ENCODE results near the gene CDSN. TPM values are rescaled to one million over a fixed set of nuclear protein-coding genes. Genes with fewer than 3 reads are reported as not detected.
"Not testable (repeated sequence)": the region's sequence is repeated elsewhere in the genome, so short reads cannot be mapped to it uniquely, and the experiment has no call there.

CDSN gene, protein sequence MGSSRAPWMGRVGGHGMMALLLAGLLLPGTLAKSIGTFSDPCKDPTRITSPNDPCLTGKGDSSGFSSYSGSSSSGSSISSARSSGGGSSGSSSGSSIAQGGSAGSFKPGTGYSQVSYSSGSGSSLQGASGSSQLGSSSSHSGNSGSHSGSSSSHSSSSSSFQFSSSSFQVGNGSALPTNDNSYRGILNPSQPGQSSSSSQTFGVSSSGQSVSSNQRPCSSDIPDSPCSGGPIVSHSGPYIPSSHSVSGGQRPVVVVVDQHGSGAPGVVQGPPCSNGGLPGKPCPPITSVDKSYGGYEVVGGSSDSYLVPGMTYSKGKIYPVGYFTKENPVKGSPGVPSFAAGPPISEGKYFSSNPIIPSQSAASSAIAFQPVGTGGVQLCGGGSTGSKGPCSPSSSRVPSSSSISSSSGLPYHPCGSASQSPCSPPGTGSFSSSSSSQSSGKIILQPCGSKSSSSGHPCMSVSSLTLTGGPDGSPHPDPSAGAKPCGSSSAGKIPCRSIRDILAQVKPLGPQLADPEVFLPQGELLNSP
- total RNA-seq, result under 0.01 TPM in 1 of 2 replicates, not detected in the other

DNA sequence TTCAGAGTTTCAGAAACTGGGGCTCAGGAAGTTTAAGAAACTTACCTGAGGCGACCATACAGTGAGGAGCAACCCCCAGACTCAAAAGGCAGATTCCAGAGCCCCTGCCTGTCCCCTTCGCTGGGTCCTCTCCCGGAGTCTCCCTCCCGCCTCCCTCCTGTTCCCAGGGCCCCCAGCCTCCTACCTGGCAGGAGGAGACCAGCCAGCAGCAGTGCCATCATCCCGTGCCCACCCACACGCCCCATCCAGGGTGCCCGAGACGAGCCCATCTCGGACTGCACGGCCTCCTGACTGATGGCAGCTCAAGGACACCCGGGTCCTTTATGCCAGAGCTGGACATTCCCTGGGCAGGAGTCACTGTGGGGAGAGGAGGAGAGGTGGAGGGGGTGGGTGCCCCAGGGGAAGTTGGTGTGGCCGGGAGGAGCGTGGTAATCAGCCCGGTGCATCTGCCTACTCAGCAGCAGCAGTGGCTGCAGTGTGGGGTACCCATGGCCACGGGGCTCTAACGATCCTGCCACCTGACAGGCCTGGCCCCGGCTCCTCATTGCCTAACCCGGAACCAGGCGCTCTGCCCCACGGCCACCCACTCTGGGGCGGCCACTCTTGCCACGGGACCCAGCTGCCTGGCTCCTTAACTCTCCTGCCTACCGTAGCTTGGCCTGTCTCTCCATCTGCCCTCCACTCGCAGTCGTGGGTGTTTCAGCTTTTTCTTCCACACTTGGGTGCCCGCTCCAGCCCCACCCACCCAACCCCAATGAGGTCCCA, at the start of gene CDSN:
TSS of gene CDSN (minus strand) at position 296 of the 765 bp plus-strand sequence. CDS start at position 269, 27 bp downstream.
- no peak for DNase-seq (ENCODE audit: low read depth in 2 of 2)

DNA sequence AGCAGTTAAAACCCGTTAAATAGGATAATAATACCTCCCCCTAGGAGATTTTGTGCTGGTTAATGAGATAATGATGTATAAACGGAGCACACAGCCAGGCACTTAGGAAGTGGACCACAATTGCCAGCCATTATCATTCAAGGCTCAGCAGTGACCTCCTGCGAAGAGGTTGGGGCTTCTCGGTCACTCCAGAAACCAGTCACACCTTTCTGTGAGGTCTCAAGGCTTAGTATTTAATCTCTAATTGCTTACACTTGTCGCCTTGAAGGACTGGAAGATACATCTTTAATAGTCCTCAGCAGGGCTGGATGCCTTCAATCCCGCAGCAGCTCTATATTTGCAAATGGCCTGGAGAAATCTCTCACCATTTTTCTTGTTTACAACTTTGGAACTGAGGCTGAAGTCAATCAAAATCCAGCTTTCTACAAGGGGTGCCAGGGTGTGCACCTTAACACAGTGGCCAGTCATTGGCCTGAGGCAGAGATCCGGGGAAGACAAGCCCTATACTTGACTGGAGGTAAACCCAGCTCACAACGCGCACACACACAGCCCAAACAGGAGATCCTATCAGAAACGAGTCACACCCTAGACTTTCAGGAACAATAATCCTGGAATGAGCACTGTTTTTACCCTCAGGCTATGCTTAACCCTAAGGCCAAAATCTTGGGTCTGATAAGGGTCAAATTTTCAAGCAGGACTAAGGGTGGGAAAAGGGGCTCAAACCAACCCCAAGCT, 49.0 kb upstream of the CDSN start:
- DNase-seq (ENCODE audit: low read depth in 2 of 2), result no peak

DNA sequence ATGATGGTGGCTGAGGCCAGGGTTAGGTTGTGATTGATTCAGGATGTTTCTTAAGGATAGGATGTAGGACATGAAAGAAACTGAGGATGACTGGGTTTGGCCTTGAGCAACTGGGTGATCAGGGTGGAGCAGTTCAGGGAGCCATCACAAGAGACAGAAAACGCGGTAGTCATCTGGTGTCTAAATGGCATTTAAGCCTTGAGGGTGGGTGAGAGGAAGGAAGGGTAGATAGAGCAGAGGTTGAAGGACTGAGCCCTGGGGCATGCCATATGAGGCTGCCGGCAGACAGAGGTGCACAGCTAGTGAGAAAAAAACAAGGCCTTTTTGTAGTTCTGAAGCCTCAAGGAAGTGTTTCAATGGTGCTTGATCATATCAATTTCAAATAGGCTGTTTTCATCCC, 48.4 kb upstream of the CDSN start:
- no peak for DNase-seq (ENCODE audit: low read depth in 2 of 2)

DNA sequence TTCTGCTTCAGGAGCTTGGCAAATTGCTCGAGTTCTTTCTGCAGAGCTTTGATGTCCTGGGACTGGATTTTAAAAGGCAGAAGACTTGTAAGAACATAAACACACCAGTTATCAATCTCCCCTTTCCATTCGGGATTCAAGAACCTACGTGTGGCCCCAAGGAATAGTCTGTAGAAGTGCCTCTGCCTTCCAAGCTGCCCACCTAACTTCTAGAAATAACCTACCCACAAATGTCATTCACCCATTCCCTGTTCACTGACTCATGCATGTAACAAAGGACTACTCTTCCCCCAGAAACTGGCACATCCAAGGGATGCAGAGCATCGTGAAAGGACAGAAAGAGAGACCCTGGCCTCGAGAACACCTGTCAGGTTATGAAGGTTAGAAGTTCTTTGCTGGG, 45.7 kb upstream of the CDSN start:
- DNase-seq (ENCODE audit: low read depth in 2 of 2), result no peak

DNA sequence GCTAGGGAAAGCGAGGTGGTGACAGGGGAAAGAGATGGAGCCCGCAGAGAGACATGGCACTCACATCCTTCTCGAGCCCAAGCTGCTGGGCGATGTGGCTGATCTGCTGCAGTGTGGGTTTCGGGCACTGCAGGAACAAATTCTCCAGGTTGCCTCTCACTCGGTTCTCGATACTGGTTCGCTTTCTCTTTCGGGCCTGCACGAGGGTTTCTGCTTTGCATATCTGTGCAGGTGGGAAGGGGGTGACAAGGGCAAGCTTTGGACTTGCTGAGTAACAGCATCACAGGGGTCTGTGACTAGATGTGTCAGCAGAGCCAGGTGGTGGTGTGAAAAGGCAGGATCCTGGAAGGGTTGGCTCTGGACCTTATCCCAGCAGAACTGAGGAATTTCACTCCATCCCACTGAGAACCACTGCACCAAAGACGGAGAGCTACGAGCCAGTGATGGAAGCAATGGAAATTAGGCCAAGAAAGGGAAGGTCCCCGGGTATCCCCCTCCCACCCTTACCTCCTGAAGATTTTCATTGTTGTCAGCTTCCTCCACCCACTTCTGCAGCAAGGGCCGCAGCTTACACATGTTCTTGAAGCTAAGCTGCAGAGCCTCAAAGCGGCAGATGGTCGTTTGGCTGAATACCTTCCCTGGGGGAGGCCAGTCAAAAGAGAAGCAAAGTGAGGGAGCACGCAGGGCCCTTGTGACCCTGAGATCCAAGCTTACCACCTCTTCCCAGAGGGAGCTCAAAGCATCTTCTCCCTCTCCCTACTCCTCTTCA, 45.0 kb upstream of the CDSN start:
- not testable (repeated sequence) for DNase-seq (ENCODE audit: low read depth in 2 of 2)

DNA sequence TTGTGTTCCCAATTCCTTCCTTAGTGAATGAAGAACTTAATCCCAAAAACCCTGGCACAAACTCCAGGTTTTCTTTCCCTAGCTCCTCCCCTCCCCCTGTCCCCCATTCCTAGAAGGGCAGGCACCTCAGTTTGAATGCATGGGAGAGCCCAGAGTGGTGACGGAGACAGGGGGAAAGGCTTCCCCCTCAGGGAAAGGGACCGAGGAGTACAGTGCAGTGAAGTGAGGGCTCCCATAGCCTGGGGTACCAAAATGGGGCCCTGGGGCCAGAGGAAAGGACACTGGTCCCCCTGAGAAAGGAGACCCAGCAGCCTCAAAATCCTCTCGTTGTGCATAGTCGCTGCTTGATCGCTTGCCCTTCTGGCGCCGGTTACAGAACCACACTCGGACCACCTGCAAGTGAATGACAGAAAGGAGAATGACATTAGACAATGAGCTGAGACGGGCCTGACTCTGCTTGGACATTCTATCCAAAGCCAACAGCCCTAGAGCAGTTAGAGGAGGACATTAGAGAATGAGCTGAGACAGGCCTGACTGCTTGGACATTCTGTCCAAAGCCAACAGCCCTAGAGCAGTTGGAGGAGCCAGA, 44.3 kb upstream of the CDSN start:
- not testable (repeated sequence) for DNase-seq (ENCODE audit: low read depth in 2 of 2)

DNA sequence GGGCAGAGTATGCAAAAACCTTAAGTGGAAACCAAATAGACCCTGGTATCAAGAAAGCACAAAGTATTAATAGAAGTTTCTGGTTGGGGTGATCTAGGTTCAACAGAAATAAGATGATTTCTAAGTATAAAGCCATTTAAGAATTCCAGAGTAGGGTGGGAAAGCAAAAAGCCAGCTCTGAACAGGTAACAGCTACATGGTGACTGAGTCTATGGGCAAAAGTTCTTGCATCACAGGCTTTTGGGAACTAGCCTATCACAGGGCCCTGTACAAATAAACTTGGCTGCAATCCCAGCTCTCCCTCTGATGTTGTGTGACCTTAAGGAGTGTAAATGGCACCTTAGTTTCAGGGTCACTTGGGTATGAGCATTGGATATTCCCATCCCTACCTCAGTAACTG, 43.7 kb upstream of the CDSN start:
- DNase-seq (ENCODE audit: low read depth in 2 of 2), result no peak

DNA sequence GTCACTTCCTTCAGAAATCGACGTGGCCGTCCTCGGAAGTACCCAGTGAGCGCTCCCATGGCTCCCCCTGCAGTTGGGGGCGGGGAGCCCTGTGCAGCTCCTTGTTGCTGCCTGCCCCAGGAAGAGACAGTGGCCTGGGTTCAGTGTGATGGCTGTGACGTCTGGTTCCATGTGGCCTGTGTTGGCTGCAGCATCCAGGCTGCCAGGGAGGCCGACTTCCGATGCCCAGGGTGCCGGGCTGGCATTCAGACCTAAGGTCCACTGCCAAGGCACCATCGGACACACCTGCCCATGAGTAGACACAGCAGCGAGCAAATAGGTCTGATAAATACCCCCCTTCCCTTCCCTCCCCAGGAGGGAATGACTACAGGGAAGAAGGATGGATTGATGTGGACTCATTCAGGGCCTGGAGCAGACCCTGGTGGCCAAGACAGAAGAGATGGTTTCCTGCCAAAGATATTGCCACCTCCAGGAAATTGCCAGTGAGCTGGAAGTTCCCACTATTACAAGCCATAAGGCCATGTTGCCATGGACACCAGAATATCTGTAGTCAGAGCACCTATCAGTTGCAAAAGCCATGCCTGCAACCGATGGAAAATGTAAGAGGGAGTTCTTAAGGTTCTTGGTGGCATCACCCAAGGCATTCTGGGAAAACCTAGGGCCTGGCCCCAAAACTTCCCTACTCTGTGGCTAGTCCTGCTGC, 42.4 kb upstream of the CDSN start:
- no peak for DNase-seq (ENCODE audit: low read depth in 2 of 2)

DNA sequence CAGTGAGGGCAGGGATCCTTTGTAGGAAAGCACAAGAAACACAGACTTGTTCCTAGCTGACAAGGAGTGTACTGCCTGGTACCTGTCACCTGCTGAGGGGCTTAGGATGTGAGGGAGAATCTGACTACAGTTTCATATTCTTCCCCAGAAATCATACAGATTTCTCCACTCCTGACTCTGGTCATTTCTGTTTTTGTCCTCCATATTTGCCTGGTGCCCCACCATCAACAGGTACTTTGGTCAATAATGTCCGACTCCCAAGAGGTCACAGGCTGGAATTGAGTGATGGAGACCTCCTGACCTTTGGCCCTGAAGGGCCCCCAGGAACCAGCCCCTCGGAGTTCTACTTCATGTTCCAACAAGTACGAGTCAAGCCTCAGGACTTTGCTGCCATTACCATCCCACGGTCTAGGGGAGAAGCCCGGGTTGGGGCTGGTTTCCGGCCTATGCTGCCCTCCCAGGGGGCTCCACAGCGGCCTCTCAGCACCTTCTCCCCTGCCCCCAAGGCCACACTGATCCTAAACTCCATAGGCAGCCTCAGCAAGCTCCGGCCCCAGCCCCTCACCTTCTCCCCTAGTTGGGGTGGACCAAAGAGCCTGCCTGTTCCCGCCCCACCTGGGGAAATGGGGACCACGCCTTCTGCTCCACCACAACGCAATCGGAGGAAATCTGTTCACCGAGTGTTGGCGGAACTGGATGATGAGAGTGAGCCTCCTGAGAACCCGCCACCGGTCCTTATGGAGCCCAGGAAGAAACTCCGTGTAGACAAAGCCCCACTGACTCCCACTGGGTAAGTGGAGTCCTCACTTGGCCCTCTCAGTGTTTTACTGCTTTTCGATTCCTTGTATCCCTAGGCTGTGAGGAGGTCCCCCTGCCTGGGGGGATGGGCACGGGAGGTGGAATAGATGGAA, 41.2 kb upstream of the CDSN start:
- no peak for DNase-seq (ENCODE audit: low read depth in 2 of 2)

DNA sequence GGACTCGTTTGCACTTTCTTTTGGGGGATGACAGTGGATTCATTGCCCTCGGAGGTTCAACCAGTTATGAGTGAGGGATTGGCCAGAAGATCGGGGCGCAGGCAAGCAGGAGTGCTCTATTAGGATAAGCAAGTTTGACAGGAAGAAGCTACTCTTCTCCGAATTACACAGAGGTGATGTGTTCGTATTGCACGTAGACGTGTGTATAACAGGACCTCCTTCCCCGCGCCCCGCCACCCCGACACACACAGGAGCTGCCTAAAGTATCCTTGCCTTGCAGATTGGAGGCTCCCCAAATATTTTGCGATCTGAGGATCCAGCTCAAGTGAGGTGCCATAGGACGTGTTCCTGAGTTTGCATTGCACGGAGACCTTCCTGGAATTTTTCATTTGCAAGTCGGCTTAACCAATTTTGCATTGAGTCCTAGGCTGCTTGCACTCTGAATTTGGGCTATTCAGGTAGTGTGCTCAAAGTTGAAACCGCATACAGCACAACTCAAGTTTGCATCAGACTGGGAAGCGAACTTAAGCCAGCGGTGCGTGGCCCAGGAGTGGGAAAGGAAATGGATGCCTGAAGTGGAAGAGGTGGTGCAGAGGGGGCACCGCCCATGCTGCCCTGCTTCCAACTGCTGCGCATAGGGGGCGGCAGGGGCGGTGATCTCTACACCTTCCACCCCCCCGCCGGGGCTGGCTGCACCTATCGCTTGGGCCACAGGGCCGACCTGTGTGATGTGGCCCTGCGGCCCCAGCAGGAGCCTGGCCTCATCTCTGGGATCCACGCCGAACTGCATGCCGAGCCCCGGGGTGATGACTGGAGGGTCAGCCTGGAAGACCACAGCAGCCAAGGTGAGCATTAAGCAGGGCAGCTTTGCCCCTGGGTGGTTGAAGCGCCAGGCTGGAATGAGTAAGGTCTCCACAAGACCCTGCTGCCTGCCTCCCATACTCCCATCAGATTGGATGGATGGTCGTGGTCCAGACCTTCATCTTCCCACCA, 38.9 kb upstream of the CDSN start:
- peak in 1 of 2 donors; percentile 11 for DNase-seq (ENCODE audit: low read depth in 2 of 2)

DNA sequence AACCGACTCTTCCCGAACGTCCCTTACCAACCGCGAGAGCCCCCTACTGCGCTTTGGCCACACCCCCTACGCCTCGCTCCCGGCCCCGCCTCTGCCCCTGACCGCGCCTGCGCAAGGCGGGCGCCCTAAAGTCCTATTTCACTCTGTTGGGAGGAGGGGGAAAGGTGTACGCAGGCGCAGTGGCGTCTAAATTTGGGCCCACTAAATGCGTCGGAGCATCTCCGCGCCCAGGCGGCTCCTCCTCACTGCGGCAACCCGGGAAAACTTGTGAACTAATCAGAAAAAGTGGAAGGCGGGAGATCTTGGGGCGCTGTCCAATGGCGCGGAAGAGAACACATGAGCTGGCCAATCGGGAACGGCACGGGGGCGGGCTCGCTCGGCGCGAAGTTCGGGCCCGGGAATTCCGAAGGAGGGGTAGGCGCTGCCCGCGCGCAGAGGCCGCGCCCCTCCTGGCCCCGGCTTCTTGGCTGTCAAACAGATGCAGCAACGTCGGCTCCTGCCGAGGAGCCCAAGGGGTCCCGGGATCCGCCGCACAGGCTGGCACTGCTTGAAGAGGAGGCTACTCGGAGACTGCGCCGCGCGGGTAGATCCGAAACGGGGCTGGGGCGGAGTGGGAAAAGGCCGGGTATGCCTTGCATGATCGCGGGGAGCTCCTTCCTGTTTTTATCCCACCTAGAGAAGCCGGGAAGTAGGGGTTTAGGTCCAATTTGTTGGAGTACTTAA, 38.1 kb upstream of the CDSN start, which contains the start of gene TCF19:
TSS of gene TCF19 (plus strand) at position 450 of the 723 bp plus-strand sequence. CDS start 881 bp downstream, outside the sequence.
- peak; percentile 99 for DNase-seq (ENCODE audit: low read depth in 2 of 2)

DNA sequence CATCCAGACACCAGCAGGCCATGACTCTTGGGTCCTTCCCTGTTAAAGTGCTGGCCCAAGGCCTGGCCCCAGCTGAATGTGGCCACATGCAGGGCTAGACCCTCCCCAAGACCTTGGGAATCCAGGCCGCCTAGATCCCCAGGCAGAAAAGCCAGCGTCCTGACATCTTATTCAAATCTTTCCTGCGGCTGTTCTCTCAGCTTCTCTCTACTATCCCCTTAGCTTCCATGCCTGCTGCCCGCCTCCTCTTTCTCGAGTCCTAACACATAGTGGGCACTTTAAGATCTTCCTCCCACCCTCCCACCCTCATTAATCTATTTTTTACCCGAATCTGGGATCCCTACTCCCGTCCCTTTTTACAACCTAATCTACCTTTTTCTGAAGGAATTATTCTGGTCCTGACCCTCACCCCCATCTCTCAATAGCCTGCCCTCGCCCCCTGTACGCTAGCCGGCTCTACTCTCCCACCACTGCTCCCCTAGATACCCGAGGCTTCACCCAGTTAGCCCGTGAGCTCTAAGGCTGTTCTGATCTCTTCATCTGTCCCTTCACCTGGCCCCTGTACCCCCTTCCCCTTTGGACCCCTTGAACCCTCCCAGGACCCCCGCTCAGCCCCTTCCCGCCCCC, 37.4 kb upstream of the CDSN start, which contains the start of gene CCHCR1:
TSS of gene CCHCR1 (minus strand) at position 290 of the 627 bp plus-strand sequence. CDS start at position 88, 202 bp downstream.
- DNase-seq (ENCODE audit: low read depth in 2 of 2), result no peak

DNA sequence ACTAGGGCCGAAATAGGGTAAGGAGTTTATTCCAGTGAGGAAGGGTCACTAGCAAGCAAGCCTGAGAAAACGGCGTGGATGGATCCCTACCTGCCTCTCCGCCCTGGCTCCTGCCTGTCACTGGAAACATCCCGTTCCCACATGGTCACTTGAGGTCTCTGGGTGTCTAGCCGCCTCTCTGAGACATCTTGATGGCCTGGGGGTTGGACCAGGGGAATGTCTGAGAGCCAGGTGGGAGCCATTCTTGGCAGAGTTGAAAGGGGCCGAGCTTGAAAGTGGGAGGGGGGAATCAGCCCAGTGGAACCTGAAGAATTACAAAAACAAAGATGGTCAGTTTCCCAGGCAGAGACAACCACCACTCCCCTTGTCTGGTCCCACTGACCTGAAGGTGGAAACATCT, 36.4 kb upstream of the CDSN start:
- DNase-seq (ENCODE audit: low read depth in 2 of 2), result no peak

DNA sequence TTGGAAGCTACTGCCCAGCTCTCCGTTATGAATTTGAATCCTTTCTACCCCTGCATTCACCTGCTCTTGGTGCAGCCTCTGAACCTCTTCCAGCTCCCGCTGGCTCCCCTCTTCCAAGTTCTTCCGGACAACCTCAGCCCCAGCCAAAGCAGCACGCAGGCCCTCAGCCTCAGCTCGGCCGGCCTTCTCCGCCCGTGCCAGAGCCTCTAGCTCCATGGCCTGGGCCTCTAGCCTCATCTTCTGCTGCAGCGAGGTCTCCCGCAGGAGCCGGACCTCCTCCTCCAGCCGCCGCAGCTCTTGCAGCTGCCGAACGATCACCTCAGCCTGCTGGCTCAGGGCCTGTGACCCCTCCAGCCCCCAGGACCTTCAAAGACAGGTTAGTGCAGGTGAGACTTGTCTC, 34.2 kb upstream of the CDSN start:
- DNase-seq (ENCODE audit: low read depth in 2 of 2), result no peak

DNA sequence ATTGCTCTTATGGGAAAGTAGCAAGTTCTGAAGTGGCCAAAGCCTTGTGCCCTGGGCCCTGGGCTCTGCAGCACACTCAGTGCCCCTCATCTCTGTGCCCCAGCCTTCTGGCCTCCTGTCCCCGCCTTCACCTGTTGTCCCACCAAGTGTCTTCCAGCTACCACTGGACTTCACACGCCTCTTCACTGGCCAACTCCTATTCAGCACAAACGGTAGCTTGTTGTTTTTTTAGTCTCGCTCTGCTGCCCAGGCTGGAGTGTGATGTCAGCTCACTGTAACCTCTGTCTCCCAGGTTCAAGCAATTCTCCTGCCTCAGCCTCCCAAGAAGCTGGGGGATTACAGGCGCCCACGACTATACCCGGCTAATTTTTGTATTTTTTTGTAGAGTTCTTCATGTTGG, 32.5 kb upstream of the CDSN start:
- DNase-seq (ENCODE audit: low read depth in 2 of 2), result no peak

DNA sequence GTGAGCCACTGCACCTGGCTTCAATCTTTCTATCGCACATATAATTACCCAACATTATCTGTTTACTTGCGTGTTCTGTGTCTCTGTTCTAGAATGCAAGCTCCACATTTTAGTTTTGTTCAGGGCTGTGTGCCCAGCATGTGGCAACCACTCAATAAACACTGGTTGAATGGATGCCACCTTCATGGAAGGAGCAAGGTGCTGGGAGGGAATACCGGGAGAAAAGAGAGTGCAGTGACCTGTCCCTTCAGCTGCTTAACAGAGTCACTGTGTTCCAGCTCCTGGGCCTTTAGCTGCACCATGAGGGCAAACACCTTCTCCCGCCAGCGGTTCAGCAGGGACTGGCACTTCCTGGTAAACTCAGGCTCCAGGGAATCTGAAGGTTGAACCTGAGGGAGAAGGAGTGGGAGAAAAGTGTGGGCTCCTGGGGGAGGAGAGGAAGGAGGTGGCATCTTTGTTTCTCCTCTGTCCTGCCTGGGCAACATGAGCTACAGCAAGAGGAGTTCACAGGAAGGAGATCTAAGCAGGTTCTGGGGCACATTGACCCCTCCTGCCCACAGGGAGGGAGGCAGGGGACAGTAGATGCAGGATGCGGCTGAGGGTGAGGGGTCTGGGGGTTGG, 29.7 kb upstream of the CDSN start:
- DNase-seq (ENCODE audit: low read depth in 2 of 2), result no peak

All from lung microvascular endothelial cell (primary cell).